Measurements from ENCODE around the gene RPS15A. TPM values are rescaled to one million over a fixed set of nuclear protein-coding genes. Genes with fewer than 3 reads are reported as not detected.

RPS15A gene
- 1,000 to 10,000 TPM; 1,414 to 3,144 (median 2,267) TPM for total RNA-seq

DNA sequence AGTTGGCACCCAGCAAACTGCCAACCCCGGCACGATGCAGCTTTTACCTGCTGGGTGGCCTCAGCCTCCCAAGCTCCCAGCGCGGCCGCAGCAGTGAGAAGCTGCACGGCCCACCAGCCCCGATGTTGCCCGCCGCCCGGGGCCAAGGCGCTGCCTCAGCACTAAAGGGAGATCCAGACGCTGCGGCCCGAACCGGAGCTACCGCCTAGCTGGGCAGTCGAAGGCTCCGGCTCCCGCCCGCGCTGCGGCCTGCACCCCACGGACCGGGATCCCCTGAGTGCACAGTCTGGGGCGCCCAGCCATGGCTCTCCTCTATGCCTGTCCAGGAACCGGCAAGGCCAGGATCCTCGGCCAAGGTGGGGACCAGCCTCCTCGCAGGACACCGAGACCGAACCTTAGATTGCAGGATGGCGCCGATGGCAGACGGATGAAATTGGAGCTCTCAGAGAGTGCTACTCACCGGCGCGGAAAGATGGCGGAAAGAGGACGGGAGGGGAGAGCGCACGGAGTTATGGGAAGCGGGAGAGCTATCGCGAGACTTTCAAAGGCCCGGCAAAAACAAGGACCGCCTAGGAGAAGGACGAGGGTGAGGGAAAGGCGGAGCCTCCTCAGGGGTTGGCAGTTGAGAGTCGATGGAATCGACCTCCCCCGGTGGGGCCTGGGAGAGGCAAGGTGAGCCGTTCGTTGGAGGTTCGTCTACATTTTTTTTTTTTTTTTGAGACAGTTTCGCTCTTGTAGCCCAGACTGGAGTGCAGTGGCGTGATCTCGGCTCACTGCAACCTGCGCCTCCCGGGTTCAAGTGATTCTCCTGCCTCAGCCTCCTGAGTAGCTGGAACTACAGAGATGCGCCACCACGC lies at the start of gene RPS15A:
TSS of gene RPS15A (minus strand) at position 485 of the 857 bp plus-strand sequence. CDS start 1,221 bp downstream, outside the sequence.
- peak; percentile 96 for DNase-seq
- H3K9me3 ChIP-seq, result no peaks in the 10 kb centered on the region
- H3K4me3 ChIP-seq (replicated peaks in 1 of 3), result peak within 1 kb of the TSS; percentile 38 to 94 (median 74)
- H3K27ac ChIP-seq, result peak within 1 kb of the TSS; percentile 78 to 92 (median 82)
- no peaks in the 10 kb centered on the region for H3K27me3 ChIP-seq
- intact Hi-C loops (cut with DNase I), result no loop called here
- peaks cover 47 to 51% of the 10 kb centered on the region in 2 donors for H3K36me3 ChIP-seq
- peaks cover 12 to 36% of the 10 kb centered on the region in 2 donors for H3K4me1 ChIP-seq
- TF ChIP-seq POLR2A (IDR thresholded peaks at IDR 0.05), result peak; percentile 65 to 88
- TF ChIP-seq, protein P1, sequence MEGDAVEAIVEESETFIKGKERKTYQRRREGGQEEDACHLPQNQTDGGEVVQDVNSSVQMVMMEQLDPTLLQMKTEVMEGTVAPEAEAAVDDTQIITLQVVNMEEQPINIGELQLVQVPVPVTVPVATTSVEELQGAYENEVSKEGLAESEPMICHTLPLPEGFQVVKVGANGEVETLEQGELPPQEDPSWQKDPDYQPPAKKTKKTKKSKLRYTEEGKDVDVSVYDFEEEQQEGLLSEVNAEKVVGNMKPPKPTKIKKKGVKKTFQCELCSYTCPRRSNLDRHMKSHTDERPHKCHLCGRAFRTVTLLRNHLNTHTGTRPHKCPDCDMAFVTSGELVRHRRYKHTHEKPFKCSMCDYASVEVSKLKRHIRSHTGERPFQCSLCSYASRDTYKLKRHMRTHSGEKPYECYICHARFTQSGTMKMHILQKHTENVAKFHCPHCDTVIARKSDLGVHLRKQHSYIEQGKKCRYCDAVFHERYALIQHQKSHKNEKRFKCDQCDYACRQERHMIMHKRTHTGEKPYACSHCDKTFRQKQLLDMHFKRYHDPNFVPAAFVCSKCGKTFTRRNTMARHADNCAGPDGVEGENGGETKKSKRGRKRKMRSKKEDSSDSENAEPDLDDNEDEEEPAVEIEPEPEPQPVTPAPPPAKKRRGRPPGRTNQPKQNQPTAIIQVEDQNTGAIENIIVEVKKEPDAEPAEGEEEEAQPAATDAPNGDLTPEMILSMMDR (IDR thresholded peaks at IDR 0.05), result no peak
- WGBS, 2 donors, result 3 to 5% methylated on average over 38 to 44 of the region's 60 CpGs

DNA sequence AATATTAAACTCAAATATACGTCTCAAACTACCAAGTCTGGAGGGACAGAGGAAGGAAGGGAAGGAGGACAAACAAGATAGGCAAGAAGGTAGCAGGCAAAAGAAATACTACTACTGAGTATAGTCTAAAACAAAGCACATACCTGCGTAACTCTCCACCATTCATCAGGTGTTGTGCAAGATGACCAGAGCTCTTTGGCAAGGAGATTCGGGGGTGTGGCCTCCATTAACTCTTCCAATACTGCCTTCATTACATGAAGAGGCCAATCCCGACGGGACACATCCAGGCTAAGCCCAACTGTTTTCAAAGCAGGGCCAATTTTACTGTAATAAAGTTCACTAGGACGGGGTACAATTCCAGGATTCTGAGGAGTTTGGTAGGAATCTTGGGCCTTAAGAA lies 49.4 kb upstream of the RPS15A start:
- H3K36me3 ChIP-seq, result peaks cover 68 to 74% of the 10 kb centered on the region in 2 donors
- H3K4me3 ChIP-seq (replicated peaks in 1 of 3), result no peak overlapping the region

DNA sequence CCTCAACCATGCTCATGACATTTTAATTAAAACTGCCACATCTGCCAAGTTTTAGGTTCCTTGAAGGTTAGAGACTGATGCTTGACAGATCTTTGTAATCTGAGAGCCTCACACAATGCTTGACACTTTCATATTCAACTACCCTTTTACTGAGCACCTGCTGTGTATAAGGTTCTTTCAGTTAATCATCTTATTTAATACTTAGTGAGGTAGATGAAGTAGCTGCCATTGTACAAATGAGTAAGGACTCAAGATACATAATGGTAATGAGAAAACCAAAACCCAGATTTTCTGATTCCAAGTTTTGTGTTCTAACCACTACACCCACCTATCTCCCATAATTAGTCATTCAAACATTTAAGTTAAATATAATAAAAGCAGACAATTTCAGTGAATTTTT lies 46.6 kb upstream of the RPS15A start:
- H3K36me3 ChIP-seq, result peaks cover 70 to 86% of the 10 kb centered on the region in 2 donors

More for the DNA sequence above, 49.4 kb upstream of the RPS15A start:
- DNase-seq, result peak; percentile 14 to 40
- H3K27ac ChIP-seq, result no peak overlapping the region
- no peak for TF ChIP-seq POLR2A (IDR thresholded peaks at IDR 0.05)
- TF ChIP-seq, protein P1 (IDR thresholded peaks at IDR 0.05), result no peak
- WGBS, 2 donors, result 54 to 69% methylated on average over 6 of the region's 6 CpGs
- no peaks in the 10 kb centered on the region for H3K9me3 ChIP-seq
- H3K4me1 ChIP-seq, result no peaks in the 10 kb centered on the region
- intact Hi-C loops (cut with DNase I), result no loop called here
- H3K27me3 ChIP-seq, result no peaks in the 10 kb centered on the region

DNA sequence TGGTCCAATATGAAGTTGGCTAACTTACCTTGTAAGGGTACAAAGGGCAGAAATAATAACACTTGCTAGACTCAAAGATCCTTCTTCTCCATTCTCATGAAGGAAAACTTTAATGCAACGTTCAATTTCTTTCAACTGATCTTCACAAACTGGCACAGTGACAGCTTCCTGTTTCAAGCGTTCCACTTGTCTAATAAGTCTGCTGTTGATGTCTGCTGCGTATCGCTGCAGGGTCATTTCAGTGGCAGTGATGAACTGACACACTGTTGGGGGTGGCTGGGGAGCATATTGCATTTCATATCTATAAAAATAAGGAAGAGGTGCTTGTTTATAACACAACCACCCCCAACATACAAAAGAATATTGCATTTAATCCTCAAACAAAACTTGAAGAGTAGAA lies 44.7 kb upstream of the RPS15A start:
- Histone ChIP-seq H3K9me3 (no peaks in the 10 kb centered on the region), H3K4me3 (replicated peaks in 1 of 3) (no peak overlapping the region), H3K4me1 (no peaks in the 10 kb centered on the region), H3K36me3 (peaks cover 84 to 89% of the 10 kb centered on the region in 2 donors), H3K27ac (no peak overlapping the region), H3K27me3 (no peaks in the 10 kb centered on the region)
- intact Hi-C loops (cut with DNase I), result no loop called here
- TF ChIP-seq POLR2A (IDR thresholded peaks at IDR 0.05), result no peak
- TF ChIP-seq, protein P1 (IDR thresholded peaks at IDR 0.05), result no peak
- WGBS, 2 donors, result 82 to 85% methylated on average over 4 of the region's 4 CpGs
- no peak for DNase-seq

More for the DNA sequence above, 46.6 kb upstream of the RPS15A start:
- Histone ChIP-seq H3K4me3 (replicated peaks in 1 of 3) (no peak overlapping the region), H3K9me3 (no peaks in the 10 kb centered on the region), H3K27ac (no peak overlapping the region), H3K4me1 (no peaks in the 10 kb centered on the region), H3K27me3 (no peaks in the 10 kb centered on the region)
- TF ChIP-seq, protein P1 (IDR thresholded peaks at IDR 0.05), result no peak
- no peak for TF ChIP-seq POLR2A (IDR thresholded peaks at IDR 0.05)
- intact Hi-C loops (cut with DNase I), result no loop called here
- no peak for DNase-seq

Data from thyroid gland (tissue), 4 donors.